Stomach smooth muscle (tissue), 2 donors: Measurements from ENCODE around the gene CHN1.

ENCODE experiments used
- H3K27ac ChIP-seq: one replicate; pipeline ENCODE4 v1.7.0; 2013; ENCODE audit warnings: mild to moderate bottlenecking, low read length, inconsistent platforms
- H3K27me3 ChIP-seq, 2 donors: one replicate each; pipeline ENCODE4 v1.7.0; 2013; ENCODE audit warnings: low read length in 2 of 2; ENCODE audit not compliant: insufficient read depth in 2 of 2, control insufficient read depth in 1 of 2
- H3K36me3 ChIP-seq, 2 donors: one replicate each; pipeline ENCODE4 v1.7.0; 2013; ENCODE audit warnings: low read length in 2 of 2; ENCODE audit not compliant: control insufficient read depth in 2 of 2, insufficient read depth in 2 of 2
- H3K4me1 ChIP-seq: one replicate; pipeline ENCODE4 v1.7.0; 2013; ENCODE audit warnings: low read length; ENCODE audit not compliant: control insufficient read depth, insufficient read depth
- H3K4me3 ChIP-seq, 2 donors: one replicate each; pipeline ENCODE4 v1.7.0; 2013; ENCODE audit warnings: low read length in 2 of 2
- H3K9ac ChIP-seq, 2 donors: one replicate each; pipeline ENCODE4 v1.7.0; 2013; ENCODE audit warnings: low read length in 2 of 2, mild to moderate bottlenecking in 1 of 2
- H3K9me3 ChIP-seq, 2 donors: one replicate each; pipeline ENCODE4 v1.7.0; 2013; ENCODE audit warnings: low read length in 2 of 2; ENCODE audit not compliant: control insufficient read depth in 2 of 2
- donor health status: healthy.
- donor health status: Pancreatic carcinoma.

Gene CHN1

GRCh38 chr2:174787487-174788205 is 217.5 kb downstream of the CHN1 start:
- no peaks in the 10 kb centered on the region for H3K27me3 ChIP-seq
- H3K4me3 ChIP-seq, result no peak overlapping the region
- peaks cover 13% of the 10 kb centered on the region for H3K4me1 ChIP-seq
- no peaks in the 10 kb centered on the region for H3K9me3 ChIP-seq
- no peak overlapping the region for H3K27ac ChIP-seq
- peak overlapping the region in 1 of 2 donors; percentile 21 for H3K9ac ChIP-seq
- H3K36me3 ChIP-seq, result no peaks in the 10 kb centered on the region

GRCh38 chr2:174786066-174786725 is 219.0 kb downstream of the CHN1 start:
- Histone ChIP-seq H3K9me3 (no peaks in the 10 kb centered on the region), H3K4me3 (no peak overlapping the region), H3K4me1 (peaks cover 27% of the 10 kb centered on the region), H3K27me3 (no peaks in the 10 kb centered on the region), H3K27ac (no peak overlapping the region), H3K36me3 (no peaks in the 10 kb centered on the region), H3K9ac (no peak overlapping the region)

DNA sequence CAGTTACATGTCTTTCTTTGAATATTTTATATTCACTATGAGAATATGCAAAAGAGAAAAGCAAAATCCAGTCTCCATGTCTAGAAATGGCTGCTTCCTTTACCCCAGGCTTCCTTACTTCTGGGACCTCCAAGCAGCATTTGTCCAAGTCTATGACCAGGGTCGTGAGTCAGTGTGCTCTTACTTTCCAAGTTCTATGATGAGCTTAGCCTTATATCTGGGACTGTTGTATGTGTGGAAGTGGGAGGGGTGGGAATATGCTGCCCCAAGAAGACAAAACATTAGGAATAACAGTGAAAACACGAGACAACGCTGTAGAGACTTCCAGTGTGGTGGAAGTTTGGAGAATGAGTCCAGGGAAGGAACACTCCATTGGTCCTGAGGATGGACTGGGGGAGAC is 219.7 kb downstream of the CHN1 start:
- no peak overlapping the region for H3K4me3 ChIP-seq
- no peaks in the 10 kb centered on the region for H3K27me3 ChIP-seq
- H3K9me3 ChIP-seq, result no peaks in the 10 kb centered on the region
- peaks cover 30% of the 10 kb centered on the region for H3K4me1 ChIP-seq
- H3K36me3 ChIP-seq, result no peaks in the 10 kb centered on the region
- no peak overlapping the region for H3K9ac ChIP-seq
- no peak overlapping the region for H3K27ac ChIP-seq

- Histone ChIP-seq H3K9me3 (no peaks in the 10 kb centered on the region), H3K4me1 (peaks cover 30% of the 10 kb centered on the region), H3K36me3 (no peaks in the 10 kb centered on the region), H3K4me3 (no peak overlapping the region), H3K27ac (no peak overlapping the region), H3K27me3 (no peaks in the 10 kb centered on the region), H3K9ac (no peak overlapping the region)
Measured at GRCh38 chr2:174784909-174785308, 220.3 kb downstream of the CHN1 start.

- Histone ChIP-seq H3K4me3 (no peak overlapping the region), H3K4me1 (peaks cover 30% of the 10 kb centered on the region), H3K36me3 (no peaks in the 10 kb centered on the region), H3K9me3 (no peaks in the 10 kb centered on the region), H3K9ac (no peak overlapping the region), H3K27me3 (no peaks in the 10 kb centered on the region), H3K27ac (no peak overlapping the region)
Measured at GRCh38 chr2:174784316-174784715, 220.9 kb downstream of the CHN1 start.

- Histone ChIP-seq H3K27ac (no peak overlapping the region), H3K27me3 (no peaks in the 10 kb centered on the region), H3K4me1 (peaks cover 44% of the 10 kb centered on the region), H3K9ac (no peak overlapping the region), H3K9me3 (no peaks in the 10 kb centered on the region), H3K4me3 (peak overlapping the region; percentile 44 to 58), H3K36me3 (no peaks in the 10 kb centered on the region)
Measured at GRCh38 chr2:174781996-174782395, 223.2 kb downstream of the CHN1 start.

- no peak overlapping the region for H3K27ac ChIP-seq
Measured at GRCh38 chr2:174781298-174781697, 223.9 kb downstream of the CHN1 start.

DNA sequence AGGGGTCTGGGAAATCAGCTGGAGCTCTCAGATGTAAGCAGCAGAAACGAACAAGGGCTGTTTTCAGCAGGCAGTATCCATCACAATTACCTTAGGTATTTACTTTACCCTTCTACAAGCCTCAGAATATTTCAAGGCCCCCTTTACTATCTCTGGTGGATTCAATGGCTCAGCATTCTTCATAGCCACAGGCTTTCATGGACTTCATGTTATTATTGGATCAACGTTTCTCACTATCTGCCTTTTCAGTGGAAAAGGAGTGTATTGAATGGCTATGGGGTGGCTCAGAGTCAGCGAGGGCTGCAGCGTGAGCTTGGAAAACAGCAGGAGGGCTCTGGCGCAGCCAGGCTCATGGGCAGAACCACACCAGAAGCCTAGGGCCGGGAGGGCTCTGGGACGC is 224.3 kb downstream of the CHN1 start:
- Histone ChIP-seq H3K9me3 (no peaks in the 10 kb centered on the region), H3K4me1 (peaks cover 44% of the 10 kb centered on the region), H3K9ac (no peak overlapping the region), H3K36me3 (no peaks in the 10 kb centered on the region), H3K4me3 (no peak overlapping the region), H3K27me3 (no peaks in the 10 kb centered on the region), H3K27ac (no peak overlapping the region)

More at GRCh38 chr2:174781298-174781697, 223.9 kb downstream of the CHN1 start:
- Histone ChIP-seq H3K27me3 (no peaks in the 10 kb centered on the region), H3K4me1 (peaks cover 48% of the 10 kb centered on the region), H3K9me3 (no peaks in the 10 kb centered on the region), H3K4me3 (peak overlapping the region in 1 of 2 donors; percentile 58), H3K36me3 (no peaks in the 10 kb centered on the region), H3K9ac (no peak overlapping the region)

GRCh38 chr2:174780191-174780840 is 224.9 kb downstream of the CHN1 start:
- Histone ChIP-seq H3K27ac (no peak overlapping the region), H3K4me1 (peaks cover 48% of the 10 kb centered on the region), H3K27me3 (no peaks in the 10 kb centered on the region), H3K4me3 (no peak overlapping the region), H3K36me3 (no peaks in the 10 kb centered on the region), H3K9me3 (no peaks in the 10 kb centered on the region), H3K9ac (no peak overlapping the region)

DNA sequence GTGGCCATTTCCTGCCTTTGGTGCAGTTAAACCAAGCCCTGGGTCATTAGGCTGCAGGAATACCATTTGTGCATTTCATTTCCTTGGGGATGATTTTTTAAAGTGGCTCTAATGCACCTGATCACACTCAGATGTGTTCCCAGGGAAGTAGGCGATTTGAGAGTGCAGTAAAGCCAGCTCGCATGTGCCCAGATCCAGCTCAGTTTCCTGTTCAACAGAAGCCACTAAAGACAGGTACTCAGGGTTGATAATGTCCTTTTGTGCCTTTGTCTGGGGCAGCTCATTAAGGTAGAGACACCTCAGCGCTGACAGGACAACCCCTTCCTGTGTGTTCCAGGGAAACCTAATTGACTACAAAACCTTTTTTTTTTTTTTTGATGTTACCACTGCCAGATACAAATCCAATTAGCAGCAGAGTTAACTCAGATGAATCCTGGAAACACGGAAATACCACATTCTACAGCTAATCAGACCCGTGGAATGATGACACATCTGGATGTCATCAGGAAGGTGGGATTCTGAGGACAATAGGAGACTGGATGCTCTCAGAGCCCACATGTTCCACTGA is 225.7 kb downstream of the CHN1 start:
- Histone ChIP-seq H3K4me3 (no peak overlapping the region), H3K27ac (no peak overlapping the region), H3K4me1 (peaks cover 48% of the 10 kb centered on the region), H3K27me3 (no peaks in the 10 kb centered on the region), H3K36me3 (no peaks in the 10 kb centered on the region), H3K9me3 (no peaks in the 10 kb centered on the region), H3K9ac (no peak overlapping the region)
